B cell (primary cell): ENCODE results near the gene SNTB2. TPM values are rescaled to one million over a fixed set of nuclear protein-coding genes. Genes with fewer than 3 reads are reported as not detected.

Experiments
- ATAC-seq: fragments of 200-7000 bp; cut with Tn5 transposase; one replicate; pipeline ENCODE4 v1.10.0; 2021; ENCODE audit warnings: low read depth, mild to moderate bottlenecking, moderate number of reproducible peaks, moderate library complexity
- CTCF ChIA-PET: fragments of 350-600 bp; sonication (Branson Sonifier 250); formaldehyde crosslinking; loops from one replicate; lab custom pipeline; 2021; ENCODE audit warnings: antibody characterized with exemption, inconsistent platforms; lab: Charles Lee
- POLR2A ChIA-PET: fragments of 350-600 bp; sonication (Branson Sonifier 250); formaldehyde crosslinking; loops from one replicate; lab custom pipeline; 2021; ENCODE audit warnings: antibody characterized with exemption; lab: Charles Lee
- DNase-seq: peaks from one replicate; pipeline ENCODE4 v3.0.0; 2013
- H2AFZ ChIP-seq: 2 replicates; pipeline ENCODE4 v1.6.1; 2012; ENCODE audit warnings: mild to moderate bottlenecking, low read depth, low read length; ENCODE audit not compliant: insufficient read depth, poor library complexity, severe bottlenecking
- H3K27ac ChIP-seq, 2 donors: 1 replicate in 1 of 2; 2 replicates in 1 of 2; pipeline ENCODE4 v1.5.1; 2012 to 2013; ENCODE audit warnings: low read length in 2 of 2, mild to moderate bottlenecking in 2 of 2, moderate library complexity in 1 of 2
- H3K27me3 ChIP-seq, 4 experiments: fragments of 200-600 bp in 1 of 4; sonication (generic) in 1 of 4; replicated peaks in 1 of 4; 1 replicate in 2 of 4; 2 replicates in 2 of 4; pipeline versions ENCODE4 v1.6.1 to v1.7.0; 2013 to 2016; ENCODE audit warnings: low read length in 3 of 4, mild to moderate bottlenecking in 2 of 4, mixed read lengths in 1 of 4, moderate library complexity in 1 of 4; ENCODE audit not compliant: insufficient read depth in 4 of 4, control insufficient read depth in 3 of 4; ENCODE audit errors: control extremely low read depth in 1 of 4
- H3K36me3 ChIP-seq, 2 experiments: replicated peaks in 1 of 2; 1 replicate in 1 of 2; 2 replicates in 1 of 2; pipeline versions ENCODE4 v1.6.1 to v1.7.1; 2013; ENCODE audit warnings: low read length in 1 of 2; ENCODE audit not compliant: insufficient read depth in 2 of 2, control insufficient read depth in 1 of 2; ENCODE audit errors: control extremely low read depth in 1 of 2, extremely low read depth in 1 of 2
- H3K4me1 ChIP-seq, 2 donors: fragments of 200-600 bp in 1 of 2; sonication (generic) in 1 of 2; 1 replicate in 1 of 2; 2 replicates in 1 of 2; pipeline versions ENCODE4 v1.5.1 to v1.6.1; 2013 to 2017; ENCODE audit warnings: low read length in 2 of 2; ENCODE audit not compliant: control insufficient read depth in 2 of 2, insufficient read depth in 2 of 2
- H3K4me2 ChIP-seq: replicated peaks from 2 replicates; pipeline ENCODE3; 2012; ENCODE audit warnings: mild to moderate bottlenecking, low read depth, low read length; ENCODE audit not compliant: poor library complexity, severe bottlenecking
- H3K4me3 ChIP-seq, 5 experiments: fragments of 200-600 bp in 1 of 5; sonication (generic) in 1 of 5; 1 replicate in 3 of 5; 2 replicates in 2 of 5; pipeline versions ENCODE4 v1.5.1 to v1.7.0; 2011 to 2016; ENCODE audit warnings: low read length in 4 of 5, mild to moderate bottlenecking in 4 of 5, low read depth in 2 of 5, control low read depth in 1 of 5, moderate library complexity in 1 of 5; ENCODE audit not compliant: insufficient read depth in 1 of 5; ENCODE audit errors: control extremely low read depth in 1 of 5, extremely low read depth in 1 of 5
- H3K79me2 ChIP-seq: fragments of 200-600 bp; sonication (generic); one replicate; pipeline ENCODE4 v1.6.0; 2016; ENCODE audit warnings: low read length; ENCODE audit not compliant: control insufficient read depth, insufficient read depth
- H3K9ac ChIP-seq: fragments of 200-600 bp; sonication (generic); 2 replicates; pipeline ENCODE4 v1.6.1; 2017; ENCODE audit warnings: mild to moderate bottlenecking, low read length, moderate library complexity
- H3K9me3 ChIP-seq, 3 donors: one replicate each; pipeline versions ENCODE4 v1.6.1 to v1.7.1; 2013; ENCODE audit warnings: low read length in 2 of 3; ENCODE audit not compliant: control insufficient read depth in 2 of 3, insufficient read depth in 1 of 3; ENCODE audit errors: control extremely low read depth in 1 of 3
- H4K20me1 ChIP-seq: 2 replicates; pipeline ENCODE4 v1.6.0; 2012; ENCODE audit warnings: mild to moderate bottlenecking, low read length; ENCODE audit not compliant: insufficient read depth, control insufficient read depth, poor library complexity, severe bottlenecking
- H3K27ac Mint-ChIP-seq: one replicate; pipeline ENCODE4 v1.8.0; 2021; ENCODE audit warnings: mixed read lengths
- H3K27me3 Mint-ChIP-seq: one replicate; pipeline ENCODE4 v1.8.0; 2021; ENCODE audit warnings: mixed read lengths
- H3K4me1 Mint-ChIP-seq: one replicate; pipeline ENCODE4 v1.8.0; 2021; ENCODE audit warnings: mixed read lengths
- H3K4me3 Mint-ChIP-seq: one replicate; pipeline ENCODE4 v1.8.0; 2021; ENCODE audit warnings: mixed read lengths
- H3K9me3 Mint-ChIP-seq: one replicate; pipeline ENCODE4 v1.8.0; 2022; ENCODE audit warnings: mixed read lengths; ENCODE audit not compliant: insufficient read depth
- CTCF ChIP-seq: fragments of 200-600 bp; IDR thresholded peaks from one replicate; pipeline ENCODE4 v1.8.0; 2022; ENCODE audit warnings: antibody characterized with exemption, mild to moderate bottlenecking
- EZH2 ChIP-seq: IDR thresholded peaks from 2 replicates; pipeline ENCODE4 v1.6.1; 2012; ENCODE audit warnings: borderline replicate concordance, low read depth, mild to moderate bottlenecking, moderate library complexity, low read length; ENCODE audit not compliant: insufficient read depth, poor library complexity, severe bottlenecking
- WGBS: methylation state at CpG from one replicate; pipeline ENCODE4 v1.1.5; 2013; ENCODE audit warnings: missing lambda C conversion rate; ENCODE audit not compliant: insufficient coverage; 5-methylcytosine and 5-hydroxymethylcytosine counted together
- intact Hi-C: fragments of 100-400 bp; cut with micrococcal nuclease; formaldehyde crosslinking; loops from one replicate; pipeline ENCODE4 v1.10.0; 2022
- polyA plus RNA-seq: library from polyadenylated mRNA; depleted of rRNA; stranded (reverse); fragments of >200 nt; gene quantifications from 2 replicates; pipeline ENCODE4 v1.2.3, GENCODE V29; 2012
- total RNA-seq, 2 donors: library from RNA; stranded (reverse); fragments of 120-200 nt in 1 of 2; gene quantifications; 1 replicate in 1 of 2; 2 replicates in 1 of 2; pipeline versions ENCODE4 v1.2.3 to v1.2.4, GENCODE V29; 2013 to 2022

Gene SNTB2
- total and polyA plus RNA-seq, 2 donors (not counting 1 experiment from before 2014, with no cell fraction given) = 3.8 to 16.2 TPM

- H3K27me3 Mint-ChIP-seq = no peaks in the 10 kb centered on the region
- peaks cover 45% of the 10 kb centered on the region for H3K4me1 Mint-ChIP-seq
- CTCF ChIA-PET = interaction anchor here (0.7 to 2.0 kb wide), 7 partner anchors 9 to 46 kb away, joined by 3 to 7 read pairs (median 4); partner anchors contain the start of genes PDF and TERF2
These were observed 152.5 kb downstream of the SNTB2 start, which contains the start of the genes COG8 and NIP7 for GRCh38 chr16:69339289-69340094. Gene COG8, minus strand, starts transcription at chr16:69339564. Its CDS starts 12 bp downstream, at chr16:69339552. Gene NIP7, plus strand, starts transcription at chr16:69339772. Its CDS starts 58 bp downstream, at chr16:69339830.

More at GRCh38 chr16:69339289-69340094, 152.5 kb downstream of the SNTB2 start, which contains the start of the genes COG8 and NIP7:
- Histone ChIP-seq H4K20me1 (no peaks in the 10 kb centered on the region), H2AFZ (peak within 1 kb of the TSS; percentile 99), H3K9me3 (no peaks in the 10 kb centered on the region), H3K4me2 (peak within 1 kb of the TSS; percentile 79), H3K4me1 (peaks cover 17 to 27% of the 10 kb centered on the region in 2 donors), H3K36me3 (peaks cover 1 to 33% of the 10 kb centered on the region in 2 experiments), H3K9ac (peak within 1 kb of the TSS; percentile 96), H3K79me2 (peaks cover 51% of the 10 kb centered on the region), H3K4me3 (peak within 1 kb of the TSS; percentile 26 to 99 (median 68)), H3K27ac (peak within 1 kb of the TSS; percentile 65 to 87), H3K27me3 (no peaks in the 10 kb centered on the region)
- ATAC-seq (peak; percentile 94), DNase-seq (peak; percentile 96)
- Mint-ChIP-seq H3K4me3 (peak within 1 kb of the TSS; percentile 98), H3K27ac (peak within 1 kb of the TSS; percentile 98), H3K9me3 (no peaks in the 10 kb centered on the region)
- TF ChIP-seq EZH2 (no peak), CTCF (peak; percentile 84)
- under 1% methylated on average over 77 of the region's 77 CpGs for WGBS
- intact Hi-C loops = loop anchor here (1.0 to 2.0 kb wide), 8 partner anchors 9 to 913 kb away; partner anchors contain the start of genes CYB5B, NFAT5, NOB1 and PDF
- POLR2A ChIA-PET = interaction anchor here (0.6 to 1.9 kb wide), 2 partner anchors 9 to 44 kb away, joined by 3 to 11 read pairs; partner anchors contain the start of gene PDF
